Right lobe of liver (tissue), 4 donors: ENCODE measurements around the gene LRRFIP2.

ENCODE experiments used
- CTCF ChIP-seq, 4 donors: fragments of 200-600 bp in 3 of 4; fragments of 450-650 bp in 1 of 4; IDR thresholded peaks; one replicate each; pipeline versions ENCODE4 v1.5.1 to v1.8.0; 2016 to 2022; ENCODE audit warnings: antibody characterized with exemption in 4 of 4, mild to moderate bottlenecking in 2 of 4
- POLR2A ChIP-seq: fragments of 450-650 bp; IDR thresholded peaks from one replicate; pipeline ENCODE4 v1.6.1; 2017; ENCODE audit warnings: antibody characterized with exemption, mild to moderate bottlenecking
- donor health status: DM: no; HTN: no; CAD: no.
- donor health status: DM: no; HTN: no; CAD: no.
- donor health status: DM: no; HTN: yes; CAD: no.

- TF ChIP-seq CTCF (IDR thresholded peaks at IDR 0.05) (no peak), POLR2A (no peak)
Measured at GRCh38 chr3:37014620-37015019, 159.8 kb downstream of the LRRFIP2 start.
